Thoracic aorta (tissue), 2 donors: ENCODE results near the gene TTC7B. TPM values are rescaled to one million over a fixed set of nuclear protein-coding genes. Genes with fewer than 3 reads are reported as not detected.

Experiments
- ATAC-seq: fragments of 150-250 bp; one replicate; pipeline ENCODE4 v1.8.0; 2017; ENCODE audit warnings: low read depth; ENCODE audit not compliant: insufficient number of reproducible peaks, low FRiP score
- DNase-seq: peaks from one replicate; pipeline ENCODE4 v3.0.0-alpha.2; 2020; ENCODE audit warnings: low spot score
- H3K27ac ChIP-seq, 2 donors: fragments of 200-600 bp; sonication (generic); 1 replicate in 1 of 2; 2 replicates in 1 of 2; pipeline ENCODE4 v1.5.1; 2016; ENCODE audit warnings: mild to moderate bottlenecking in 2 of 2, moderate library complexity in 2 of 2
- H3K27me3 ChIP-seq: fragments of 200-600 bp; sonication (generic); replicated peaks from 2 replicates; pipeline ENCODE4 v1.6.0; 2016; ENCODE audit warnings: mild to moderate bottlenecking; ENCODE audit not compliant: insufficient read depth
- H3K36me3 ChIP-seq: fragments of 200-600 bp; sonication (generic); one replicate; pipeline ENCODE4 v1.5.1; 2016
- H3K4me1 ChIP-seq, 2 donors: fragments of 200-600 bp; sonication (generic); 1 replicate in 1 of 2; 2 replicates in 1 of 2; pipeline versions ENCODE4 v1.5.1 to v1.6.0; 2016; ENCODE audit warnings: low read depth in 2 of 2, mild to moderate bottlenecking in 1 of 2; ENCODE audit not compliant: control insufficient read depth in 1 of 2
- H3K4me3 ChIP-seq: fragments of 200-600 bp; sonication (generic); 2 replicates; pipeline ENCODE4 v1.5.1; 2016; ENCODE audit warnings: mild to moderate bottlenecking
- H3K9me3 ChIP-seq: fragments of 200-600 bp; sonication (generic); 2 replicates; pipeline ENCODE4 v1.5.1; 2016
- total RNA-seq, 2 donors: library from RNA; depleted of rRNA; stranded (reverse); fragments of >200 nt; gene quantifications; one replicate each; pipeline versions ENCODE4 v1.1.0 to v1.2.3, GENCODE V29; 2016
- TF ChIP-seq, protein P1 (sequence below): fragments of 200-600 bp; sonication (generic); IDR thresholded peaks from one replicate; pipeline ENCODE4 v1.5.1; 2019; ENCODE audit warnings: antibody characterized with exemption

TTC7B gene
- total RNA-seq, 2 donors from 2014 or later = 38.9 to 56.3 TPM

DNA sequence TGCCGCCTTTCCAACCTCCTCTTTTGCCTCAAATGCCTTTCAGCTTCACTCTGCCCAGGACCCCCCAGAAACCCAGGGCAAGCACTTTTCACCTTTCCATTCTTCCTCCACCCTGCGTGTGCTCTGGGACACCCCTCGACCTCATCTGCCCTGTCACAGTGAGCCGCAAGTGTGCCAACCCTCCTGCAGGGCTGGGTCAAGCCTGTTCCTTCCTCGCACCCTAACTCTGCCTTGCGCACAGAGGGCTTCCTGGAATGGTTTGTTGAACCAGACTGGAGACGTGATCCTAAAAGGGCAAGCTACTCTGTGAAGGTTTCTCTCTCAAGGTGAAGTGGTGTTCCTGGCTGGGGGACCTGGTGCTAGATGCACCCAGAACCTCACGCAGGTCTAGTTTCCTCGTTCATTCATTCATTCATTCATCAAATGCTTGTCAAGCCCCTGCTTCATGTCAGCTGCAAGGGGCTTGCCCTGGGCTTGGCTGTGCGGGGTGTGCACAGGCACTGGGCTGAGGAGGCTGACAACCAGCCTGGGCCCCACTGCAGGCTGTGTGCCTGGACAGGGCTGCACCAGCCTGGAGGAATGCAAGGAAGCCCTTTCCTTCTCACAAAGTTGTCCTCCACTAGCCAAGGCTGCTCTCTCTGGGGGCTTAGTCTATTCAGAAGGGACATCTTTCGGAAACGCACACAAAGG is 232.2 kb downstream of the TTC7B start:
- DNase-seq = no peak
- H3K4me3 ChIP-seq = no peak overlapping the region
- no peak for ATAC-seq
- no peaks in the 10 kb centered on the region for H3K9me3 ChIP-seq
- H3K27me3 ChIP-seq = no peaks in the 10 kb centered on the region
- no peak overlapping the region for H3K27ac ChIP-seq
- H3K36me3 ChIP-seq = peaks cover 3% of the 10 kb centered on the region
- H3K4me1 ChIP-seq = no peaks in the 10 kb centered on the region
- TF ChIP-seq, protein P1, sequence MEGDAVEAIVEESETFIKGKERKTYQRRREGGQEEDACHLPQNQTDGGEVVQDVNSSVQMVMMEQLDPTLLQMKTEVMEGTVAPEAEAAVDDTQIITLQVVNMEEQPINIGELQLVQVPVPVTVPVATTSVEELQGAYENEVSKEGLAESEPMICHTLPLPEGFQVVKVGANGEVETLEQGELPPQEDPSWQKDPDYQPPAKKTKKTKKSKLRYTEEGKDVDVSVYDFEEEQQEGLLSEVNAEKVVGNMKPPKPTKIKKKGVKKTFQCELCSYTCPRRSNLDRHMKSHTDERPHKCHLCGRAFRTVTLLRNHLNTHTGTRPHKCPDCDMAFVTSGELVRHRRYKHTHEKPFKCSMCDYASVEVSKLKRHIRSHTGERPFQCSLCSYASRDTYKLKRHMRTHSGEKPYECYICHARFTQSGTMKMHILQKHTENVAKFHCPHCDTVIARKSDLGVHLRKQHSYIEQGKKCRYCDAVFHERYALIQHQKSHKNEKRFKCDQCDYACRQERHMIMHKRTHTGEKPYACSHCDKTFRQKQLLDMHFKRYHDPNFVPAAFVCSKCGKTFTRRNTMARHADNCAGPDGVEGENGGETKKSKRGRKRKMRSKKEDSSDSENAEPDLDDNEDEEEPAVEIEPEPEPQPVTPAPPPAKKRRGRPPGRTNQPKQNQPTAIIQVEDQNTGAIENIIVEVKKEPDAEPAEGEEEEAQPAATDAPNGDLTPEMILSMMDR = no peak

DNA sequence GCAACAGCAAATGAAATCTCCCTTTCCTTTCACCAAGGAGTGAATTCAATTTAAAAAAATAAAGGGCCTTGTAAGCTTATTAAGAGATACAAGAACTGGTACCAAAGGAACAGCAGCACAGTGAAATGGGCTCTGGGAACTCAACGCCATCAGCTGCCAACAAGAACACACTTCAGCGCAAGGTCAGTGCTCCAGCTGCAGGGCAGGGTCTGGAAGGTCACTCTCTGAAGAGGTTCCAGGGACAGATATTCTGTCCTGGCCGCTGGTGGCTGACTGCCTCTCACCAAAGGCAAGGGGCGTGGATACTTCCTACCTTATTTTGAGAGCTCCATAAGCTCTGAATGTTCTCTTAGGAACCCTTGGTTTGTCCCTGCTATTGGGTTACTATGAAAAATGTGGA is 232.8 kb downstream of the TTC7B start:
- Histone ChIP-seq H3K4me3 (no peak overlapping the region), H3K4me1 (no peaks in the 10 kb centered on the region), H3K27ac (no peak overlapping the region), H3K9me3 (no peaks in the 10 kb centered on the region), H3K36me3 (peaks cover 3% of the 10 kb centered on the region), H3K27me3 (no peaks in the 10 kb centered on the region)
- DNase-seq (no peak), ATAC-seq (no peak)
- TF ChIP-seq, protein P1 = no peak

DNA sequence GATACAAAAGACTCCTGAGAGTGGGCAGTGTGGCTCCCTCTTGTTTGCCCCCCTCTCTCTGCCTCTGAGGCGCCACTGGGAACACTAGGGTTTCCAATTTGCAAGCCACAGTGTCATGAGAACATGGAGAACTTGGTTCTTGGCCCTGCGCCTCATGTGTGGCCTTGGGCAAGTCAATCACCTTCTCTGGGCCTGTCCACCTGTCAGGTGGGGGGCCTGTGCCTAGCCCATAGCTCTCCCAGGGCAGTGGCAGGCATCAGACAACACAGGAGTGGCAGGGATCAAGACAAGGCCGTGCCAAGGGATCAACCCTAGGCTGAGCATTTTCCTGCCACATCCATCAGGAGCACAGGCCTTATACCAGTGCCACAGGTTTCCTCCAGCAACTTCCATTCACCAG is 234.1 kb downstream of the TTC7B start:
- H3K27me3 ChIP-seq = no peaks in the 10 kb centered on the region
- peaks cover 3% of the 10 kb centered on the region for H3K36me3 ChIP-seq
- TF ChIP-seq, protein P1 = no peak
- H3K4me3 ChIP-seq = no peak overlapping the region
- no peaks in the 10 kb centered on the region for H3K4me1 ChIP-seq
- no peaks in the 10 kb centered on the region for H3K9me3 ChIP-seq
- no peak overlapping the region for H3K27ac ChIP-seq
- no peak for ATAC-seq
- DNase-seq = no peak

DNA sequence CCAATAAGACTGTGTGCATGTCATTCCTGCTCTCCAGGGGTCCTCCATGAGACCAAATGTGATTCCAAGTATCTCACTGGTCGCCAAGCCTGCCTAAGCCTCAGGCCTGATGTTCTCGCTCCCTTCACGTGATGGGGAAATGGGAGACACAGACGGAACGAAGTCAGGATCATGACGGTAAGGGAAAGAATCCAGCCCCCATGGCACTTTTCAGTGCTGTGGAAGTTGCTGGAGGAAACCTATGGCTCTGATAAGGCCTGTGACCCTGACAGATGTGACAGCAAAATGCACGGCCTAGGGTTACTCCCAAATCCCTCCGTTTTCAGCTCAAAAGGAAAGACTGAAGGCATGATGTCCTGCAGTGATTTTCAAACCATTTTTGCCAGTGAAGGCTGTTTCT is 234.5 kb downstream of the TTC7B start:
- TF ChIP-seq, protein P1 = no peak
- Histone ChIP-seq H3K27me3 (no peaks in the 10 kb centered on the region), H3K4me3 (no peak overlapping the region), H3K27ac (no peak overlapping the region), H3K4me1 (no peaks in the 10 kb centered on the region), H3K9me3 (no peaks in the 10 kb centered on the region), H3K36me3 (peaks cover 3% of the 10 kb centered on the region)
- DNase-seq (no peak), ATAC-seq (no peak)

DNA sequence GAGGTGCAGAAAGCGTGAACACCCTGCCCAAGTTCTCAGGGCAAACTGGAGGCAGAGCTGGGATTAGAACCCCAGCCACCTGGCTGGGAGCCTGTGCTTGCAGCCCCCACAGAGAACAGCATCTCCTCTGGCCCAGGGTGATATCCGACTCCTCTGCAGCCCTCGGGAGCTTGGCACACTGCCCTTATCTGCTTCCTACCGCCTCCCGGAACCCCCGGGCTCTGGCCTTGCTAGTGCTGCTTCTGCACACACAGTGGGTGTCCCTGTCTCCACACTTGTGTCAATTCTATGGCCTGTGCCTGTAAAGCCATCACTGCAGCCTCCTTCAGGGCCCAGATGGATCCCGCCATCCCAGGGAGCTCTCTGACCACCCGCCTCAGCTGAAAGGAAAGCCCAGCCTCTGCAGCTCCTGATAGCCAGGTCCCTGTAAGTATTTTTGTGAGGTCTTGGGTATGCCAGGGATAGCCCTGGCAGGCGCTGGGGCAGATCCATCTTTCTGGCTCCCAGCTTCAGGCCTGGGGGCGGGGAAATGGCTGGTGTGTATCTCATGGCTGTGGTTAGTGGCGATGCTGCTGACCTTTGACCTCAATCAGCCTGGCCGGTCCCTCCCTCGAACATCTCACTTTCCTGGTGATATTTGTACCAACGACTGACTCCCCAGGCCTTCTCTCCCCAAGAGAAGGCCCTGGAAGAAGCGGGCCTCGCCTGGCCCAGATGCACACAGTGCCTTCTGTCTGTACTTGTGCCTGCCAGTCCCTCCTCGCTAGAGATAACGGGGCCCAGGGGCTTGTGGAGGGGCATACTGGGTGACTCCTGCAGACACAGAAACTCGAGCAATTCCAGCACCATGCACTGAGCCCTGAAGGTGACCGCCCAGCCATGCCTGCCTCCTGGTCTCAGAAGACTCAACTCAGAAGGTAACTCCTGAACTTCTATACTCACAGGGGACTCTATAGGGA is 235.6 kb downstream of the TTC7B start:
- H3K27ac ChIP-seq = no peak overlapping the region
- TF ChIP-seq, protein P1 = no peak
- H3K9me3 ChIP-seq = no peaks in the 10 kb centered on the region
- H3K36me3 ChIP-seq = peaks cover under 1% of the 10 kb centered on the region
- DNase-seq (no peak), ATAC-seq (no peak)
- no peaks in the 10 kb centered on the region for H3K27me3 ChIP-seq
- no peaks in the 10 kb centered on the region for H3K4me1 ChIP-seq
- no peak overlapping the region for H3K4me3 ChIP-seq
